NB4 (cell line): ENCODE measurements around the gene KCTD19.

Source experiments
- POLR2A ChIP-seq: IDR thresholded peaks from 2 replicates; pipeline ENCODE4 v1.6.1; 2011; ENCODE audit warnings: mild to moderate bottlenecking; ENCODE audit not compliant: insufficient read length; ENCODE audit errors: extremely low read depth
- TF ChIP-seq, protein P1 (sequence below): IDR thresholded peaks from one replicate; pipeline ENCODE4 v1.5.1; 2012; ENCODE audit warnings: low read depth, low read length

DNA sequence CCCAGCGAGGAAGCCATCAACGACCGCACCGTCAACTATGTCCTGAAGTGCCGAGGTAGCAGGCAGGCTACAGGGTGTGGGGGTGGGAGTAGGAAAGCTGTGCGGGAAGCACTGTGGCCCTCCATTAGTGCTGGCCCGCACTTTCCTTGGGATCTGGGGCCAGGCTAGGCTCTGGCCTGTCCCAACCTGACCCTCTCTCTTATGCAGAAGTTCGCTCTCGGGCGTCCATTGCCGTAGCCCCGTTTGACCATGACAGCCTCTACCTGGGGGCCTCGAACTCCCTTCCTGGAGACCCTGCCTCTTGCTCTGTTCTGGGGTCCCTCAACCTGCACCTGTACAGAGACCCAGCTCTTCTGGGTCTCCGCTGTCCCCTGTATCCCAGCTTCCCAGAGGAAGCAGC lies 38.6 kb downstream of the KCTD19 start:
- TF ChIP-seq, protein P1, sequence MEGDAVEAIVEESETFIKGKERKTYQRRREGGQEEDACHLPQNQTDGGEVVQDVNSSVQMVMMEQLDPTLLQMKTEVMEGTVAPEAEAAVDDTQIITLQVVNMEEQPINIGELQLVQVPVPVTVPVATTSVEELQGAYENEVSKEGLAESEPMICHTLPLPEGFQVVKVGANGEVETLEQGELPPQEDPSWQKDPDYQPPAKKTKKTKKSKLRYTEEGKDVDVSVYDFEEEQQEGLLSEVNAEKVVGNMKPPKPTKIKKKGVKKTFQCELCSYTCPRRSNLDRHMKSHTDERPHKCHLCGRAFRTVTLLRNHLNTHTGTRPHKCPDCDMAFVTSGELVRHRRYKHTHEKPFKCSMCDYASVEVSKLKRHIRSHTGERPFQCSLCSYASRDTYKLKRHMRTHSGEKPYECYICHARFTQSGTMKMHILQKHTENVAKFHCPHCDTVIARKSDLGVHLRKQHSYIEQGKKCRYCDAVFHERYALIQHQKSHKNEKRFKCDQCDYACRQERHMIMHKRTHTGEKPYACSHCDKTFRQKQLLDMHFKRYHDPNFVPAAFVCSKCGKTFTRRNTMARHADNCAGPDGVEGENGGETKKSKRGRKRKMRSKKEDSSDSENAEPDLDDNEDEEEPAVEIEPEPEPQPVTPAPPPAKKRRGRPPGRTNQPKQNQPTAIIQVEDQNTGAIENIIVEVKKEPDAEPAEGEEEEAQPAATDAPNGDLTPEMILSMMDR = no peak
- TF ChIP-seq POLR2A = no peak
